HG02852 (cell line): ENCODE results near the gene GRK1.

Experiments
- ATAC-seq: cut with Tn5 transposase; IDR thresholded peaks from one replicate; pipeline ENCODE4 v1.9.1; 2021; ENCODE audit warnings: mild to moderate bottlenecking, moderate library complexity; ENCODE audit not compliant: unreplicated experiment

Gene GRK1

GRCh38 chr13:113754691-113755090 is 87.7 kb downstream of the GRK1 start:
- ATAC-seq, result no peak

- ATAC-seq, result no peak
Observed at GRCh38 chr13:113756441-113757097, 89.5 kb downstream of the GRK1 start.

- ATAC-seq, result peak; percentile 88
Observed at GRCh38 chr13:113758651-113759524, 91.9 kb downstream of the GRK1 start, which contains the start of gene TMEM255B. Gene TMEM255B (plus strand): TSS chr13:113759226. CDS start chr13:113759270, 44 bp downstream.

- no peak for ATAC-seq
Observed at GRCh38 chr13:113759525-113760137, 92.6 kb downstream of the GRK1 start.

GRCh38 chr13:113761136-113761535 is 94.1 kb downstream of the GRK1 start:
- ATAC-seq, result no peak

- ATAC-seq, result no peak
Observed at GRCh38 chr13:113762075-113762474, 95.1 kb downstream of the GRK1 start.

GRCh38 chr13:113762538-113762937 is 95.5 kb downstream of the GRK1 start:
- no peak for ATAC-seq

- no peak for ATAC-seq
Observed at GRCh38 chr13:113763254-113763653, 96.2 kb downstream of the GRK1 start.

- ATAC-seq, result no peak
Observed at GRCh38 chr13:113763961-113764792, 97.2 kb downstream of the GRK1 start.

GRCh38 chr13:113764793-113765563 is 98.0 kb downstream of the GRK1 start:
- ATAC-seq, result no peak

- ATAC-seq, result no peak
Observed at GRCh38 chr13:113765564-113765910, 98.5 kb downstream of the GRK1 start.

- no peak for ATAC-seq
Observed at GRCh38 chr13:113766035-113766800, 99.2 kb downstream of the GRK1 start.

- ATAC-seq, result no peak
Observed at GRCh38 chr13:113767366-113767765, 100.3 kb downstream of the GRK1 start.

- ATAC-seq, result no peak
Observed at GRCh38 chr13:113768018-113768905, 101.2 kb downstream of the GRK1 start.

GRCh38 chr13:113769106-113769505 is 102.1 kb downstream of the GRK1 start:
- no peak for ATAC-seq

- ATAC-seq, result no peak
Observed at GRCh38 chr13:113769881-113770280, 102.9 kb downstream of the GRK1 start.

- ATAC-seq, result no peak
Observed at GRCh38 chr13:113770441-113770840, 103.4 kb downstream of the GRK1 start.

- no peak for ATAC-seq
Observed at GRCh38 chr13:113770937-113771336, 103.9 kb downstream of the GRK1 start.
